Activated CD4-positive, alpha-beta T cell treated with anti-CD3 and anti-CD28 coated beads, Interleukin-2, amount 10 ng/mL, durations not matched to agents 24 days and 14 days (primary cell): ENCODE measurements around the gene BOD1L1. TPM values are rescaled to one million over a fixed set of nuclear protein-coding genes. Genes with fewer than 3 reads are reported as not detected.
A peak's percentile ranks its signal among the peaks of the same experiment; 100 is the strongest.
"Not testable (repeated sequence)": the region's sequence is repeated elsewhere in the genome, so short reads cannot be mapped to it uniquely, and the experiment has no call there.

Experiments used
- DNase-seq: peaks from one replicate; pipeline ENCODE4 v3.0.0; 2022
- H3K27ac Mint-ChIP-seq: one replicate; pipeline ENCODE4 v1.8.0; 2022; ENCODE audit warnings: mild to moderate bottlenecking, mixed read lengths
- H3K27me3 Mint-ChIP-seq: one replicate; pipeline ENCODE4 v1.8.0; 2022; ENCODE audit warnings: mixed read lengths
- H3K36me3 Mint-ChIP-seq: one replicate; pipeline ENCODE4 v1.8.0; 2022; ENCODE audit warnings: low read depth, mild to moderate bottlenecking, mixed read lengths
- H3K4me1 Mint-ChIP-seq: one replicate; pipeline ENCODE4 v1.8.0; 2021; ENCODE audit warnings: mixed read lengths
- H3K4me3 Mint-ChIP-seq: one replicate; pipeline ENCODE4 v1.8.0; 2022; ENCODE audit warnings: mild to moderate bottlenecking, moderate library complexity, mixed read lengths
- H3K9me3 Mint-ChIP-seq: one replicate; pipeline ENCODE4 v1.8.0; 2021; ENCODE audit warnings: mixed read lengths
- intact Hi-C: fragments of 100-400 bp; cut with micrococcal nuclease; formaldehyde crosslinking; loops from one replicate; pipeline ENCODE4 v1.15.1; 2023
- total RNA-seq: library from RNA; stranded (reverse); gene quantifications from 2 replicates; pipeline ENCODE4 v1.2.3, GENCODE V29; 2022

Gene BOD1L1
- total RNA-seq, 1 donor from 2014 or later: 41.0 TPM

- H3K36me3 Mint-ChIP-seq: peaks cover 6% of the 10 kb centered on the region
- no peak overlapping the region for H3K4me3 Mint-ChIP-seq
- DNase-seq: no peak
- H3K9me3 Mint-ChIP-seq: no peaks in the 10 kb centered on the region
- H3K27ac Mint-ChIP-seq: no peak overlapping the region
- no peaks in the 10 kb centered on the region for H3K4me1 Mint-ChIP-seq
- H3K27me3 Mint-ChIP-seq: no peaks in the 10 kb centered on the region
- intact Hi-C loops: no loop called here
Observed at GRCh38 chr4:13561673-13562072, 65.9 kb downstream of the BOD1L1 start.

- H3K27me3 Mint-ChIP-seq, H3K27ac Mint-ChIP-seq, H3K4me1 Mint-ChIP-seq, H3K4me3 Mint-ChIP-seq, H3K9me3 Mint-ChIP-seq, intact Hi-C loops, DNase-seq, H3K36me3 Mint-ChIP-seq: not testable (repeated sequence)
Observed at GRCh38 chr4:13560111-13560510, 67.4 kb downstream of the BOD1L1 start.

- no peak overlapping the region for H3K4me3 Mint-ChIP-seq
- intact Hi-C loops: no loop called here
- DNase-seq: no peak
- H3K9me3 Mint-ChIP-seq: no peaks in the 10 kb centered on the region
- H3K27me3 Mint-ChIP-seq: no peaks in the 10 kb centered on the region
- H3K4me1 Mint-ChIP-seq: no peaks in the 10 kb centered on the region
- H3K36me3 Mint-ChIP-seq: no peaks in the 10 kb centered on the region
- no peak overlapping the region for H3K27ac Mint-ChIP-seq
Observed at GRCh38 chr4:13559413-13559812, 68.1 kb downstream of the BOD1L1 start.

GRCh38 chr4:13558881-13559280 lies 68.6 kb downstream of the BOD1L1 start:
- H3K27ac Mint-ChIP-seq: no peak overlapping the region
- H3K9me3 Mint-ChIP-seq: no peaks in the 10 kb centered on the region
- no peaks in the 10 kb centered on the region for H3K36me3 Mint-ChIP-seq
- DNase-seq: no peak
- H3K4me1 Mint-ChIP-seq: no peaks in the 10 kb centered on the region
- intact Hi-C loops: no loop called here
- no peaks in the 10 kb centered on the region for H3K27me3 Mint-ChIP-seq
- no peak overlapping the region for H3K4me3 Mint-ChIP-seq

GRCh38 chr4:13555325-13555724 lies 72.2 kb downstream of the BOD1L1 start:
- Mint-ChIP-seq H3K4me3 (no peak overlapping the region), H3K27ac (no peak overlapping the region), H3K9me3 (no peaks in the 10 kb centered on the region), H3K27me3 (peaks cover 24% of the 10 kb centered on the region), H3K4me1 (no peaks in the 10 kb centered on the region), H3K36me3 (no peaks in the 10 kb centered on the region)
- intact Hi-C loops: no loop called here
- DNase-seq: no peak

GRCh38 chr4:13553081-13553480 lies 74.4 kb downstream of the BOD1L1 start:
- Mint-ChIP-seq H3K27ac (no peak overlapping the region), H3K27me3 (peaks cover 37% of the 10 kb centered on the region), H3K36me3 (no peaks in the 10 kb centered on the region), H3K9me3 (no peaks in the 10 kb centered on the region), H3K4me3 (no peak overlapping the region), H3K4me1 (peaks cover 10% of the 10 kb centered on the region)
- no peak for DNase-seq
- intact Hi-C loops: no loop called here

- intact Hi-C loops: loop anchor here (1.0 to 5.0 kb wide), 3 partner anchors 697 to 1782 kb away; no protein-coding TSS in a partner anchor
- peaks cover 8% of the 10 kb centered on the region for H3K36me3 Mint-ChIP-seq
Observed at GRCh38 chr4:13548984-13549546, 78.5 kb downstream of the BOD1L1 start.

GRCh38 chr4:13548059-13548983 lies 79.2 kb downstream of the BOD1L1 start:
- peaks cover 62% of the 10 kb centered on the region for H3K27me3 Mint-ChIP-seq
- peaks cover 27% of the 10 kb centered on the region for H3K4me1 Mint-ChIP-seq
- DNase-seq: no peak
- no peak overlapping the region for H3K27ac Mint-ChIP-seq
- peaks cover 8% of the 10 kb centered on the region for H3K36me3 Mint-ChIP-seq
- intact Hi-C loops: loop anchor here (5.0 kb wide), 1 partner anchor 1781 kb away; no protein-coding TSS in a partner anchor
- H3K9me3 Mint-ChIP-seq: peaks cover 4% of the 10 kb centered on the region
- H3K4me3 Mint-ChIP-seq: peak overlapping the region; percentile 80

More at GRCh38 chr4:13548984-13549546, 78.5 kb downstream of the BOD1L1 start:
- DNase-seq: peak; percentile 95
- peaks cover 27% of the 10 kb centered on the region for H3K4me1 Mint-ChIP-seq
- H3K27me3 Mint-ChIP-seq: peaks cover 61% of the 10 kb centered on the region
- peak overlapping the region; percentile 9 for H3K27ac Mint-ChIP-seq
- H3K9me3 Mint-ChIP-seq: peaks cover 4% of the 10 kb centered on the region
- H3K4me3 Mint-ChIP-seq: peak overlapping the region; percentile 80

- Mint-ChIP-seq H3K27me3 (peaks cover 65% of the 10 kb centered on the region), H3K4me3 (peak overlapping the region; percentile 78), H3K27ac (peak overlapping the region; percentile 58), H3K36me3 (peaks cover 9% of the 10 kb centered on the region), H3K4me1 (peaks cover 27% of the 10 kb centered on the region), H3K9me3 (peaks cover 4% of the 10 kb centered on the region)
- peak; percentile 78 for DNase-seq
- intact Hi-C loops: loop anchor here (2.0 to 5.0 kb wide), 2 partner anchors 63 to 1780 kb away; partner anchors contain the start of gene RAB28
Observed at GRCh38 chr4:13547485-13548041, 80.0 kb downstream of the BOD1L1 start.

GRCh38 chr4:13546941-13547484 lies 80.5 kb downstream of the BOD1L1 start:
- DNase-seq: peak; percentile 77
- Mint-ChIP-seq H3K27me3 (peaks cover 66% of the 10 kb centered on the region), H3K4me3 (peak overlapping the region; percentile 78), H3K9me3 (peaks cover 4% of the 10 kb centered on the region), H3K36me3 (peaks cover 9% of the 10 kb centered on the region), H3K4me1 (peaks cover 27% of the 10 kb centered on the region), H3K27ac (peak overlapping the region; percentile 10)
- intact Hi-C loops: loop anchor here (2.0 to 5.0 kb wide), 2 partner anchors 62 to 1780 kb away; partner anchors contain the start of gene RAB28

GRCh38 chr4:13546142-13546940 lies 81.2 kb downstream of the BOD1L1 start:
- peaks cover 66% of the 10 kb centered on the region for H3K27me3 Mint-ChIP-seq
- peaks cover 4% of the 10 kb centered on the region for H3K9me3 Mint-ChIP-seq
- peaks cover 9% of the 10 kb centered on the region for H3K36me3 Mint-ChIP-seq
- intact Hi-C loops: loop anchor here (2.0 to 5.0 kb wide), 2 partner anchors 62 to 1779 kb away; partner anchors contain the start of gene RAB28
- DNase-seq: no peak
- peak overlapping the region; percentile 42 for H3K27ac Mint-ChIP-seq
- peaks cover 27% of the 10 kb centered on the region for H3K4me1 Mint-ChIP-seq
- peak overlapping the region; percentile 78 for H3K4me3 Mint-ChIP-seq

GRCh38 chr4:13545394-13545808 lies 82.1 kb downstream of the BOD1L1 start:
- Mint-ChIP-seq H3K4me1 (peaks cover 27% of the 10 kb centered on the region), H3K36me3 (peaks cover 9% of the 10 kb centered on the region), H3K4me3 (peak overlapping the region; percentile 86), H3K27me3 (peaks cover 66% of the 10 kb centered on the region), H3K9me3 (peaks cover 4% of the 10 kb centered on the region), H3K27ac (peak overlapping the region; percentile 76)
- DNase-seq: no peak
- intact Hi-C loops: loop anchor here (1.0 to 5.0 kb wide), 2 partner anchors 14 to 1778 kb away; no protein-coding TSS in a partner anchor
